Measurements from ENCODE around the gene CCDC71. TPM values are rescaled to one million over a fixed set of nuclear protein-coding genes. Genes with fewer than 3 reads are reported as not detected.

The CCDC71 gene
- total RNA-seq, 1 donor from 2014 or later, result 31.6 TPM

- Histone ChIP-seq H3K36me3 (peaks cover 74% of the 10 kb centered on the region in 2 donors), H3K27me3 (no peaks in the 10 kb centered on the region), H3K4me1 (peaks cover 15 to 19% of the 10 kb centered on the region in 2 donors), H3K4me3 (peak overlapping the region; percentile 92), H3K9me3 (no peaks in the 10 kb centered on the region), H3K27ac (peak overlapping the region; percentile 92 to 96)
- intact Hi-C loops (cut with DNase I), result no loop called here
- no peak for TF ChIP-seq CTCF (IDR thresholded peaks at IDR 0.05)
- no peak for DNase-seq (ENCODE audit: low spot score in 2 of 2)
Measured at GRCh38 chr3:49119439-49119838, 46.7 kb downstream of the CCDC71 start.

GRCh38 chr3:49119036-49119435, 47.1 kb downstream of the CCDC71 start:
- Histone ChIP-seq H3K4me3 (peak overlapping the region; percentile 92), H3K4me1 (peaks cover 15 to 19% of the 10 kb centered on the region in 2 donors), H3K27ac (peak overlapping the region; percentile 92 to 96), H3K27me3 (no peaks in the 10 kb centered on the region), H3K36me3 (peaks cover 74% of the 10 kb centered on the region in 2 donors), H3K9me3 (no peaks in the 10 kb centered on the region)
- no peak for DNase-seq (ENCODE audit: low spot score in 2 of 2)
- intact Hi-C loops (cut with DNase I), result no loop called here
- TF ChIP-seq CTCF (IDR thresholded peaks at IDR 0.05), result no peak

Other genes starting within 250 kb of the CCDC71 start
- 82.3 TPM for gene ARIH2, start 247.5 kb downstream of the CCDC71 start, total RNA-seq
- gene P4HTM, start 176.1 kb downstream of the CCDC71 start, total RNA-seq, result 71.9 TPM
- 115 TPM for gene WDR6, start 158.9 kb downstream of the CCDC71 start, total RNA-seq
- 73.1 TPM for gene DALRD3, start 147.8 kb downstream of the CCDC71 start, total RNA-seq
- 200 TPM for gene NDUFAF3, start 144.2 kb downstream of the CCDC71 start, total RNA-seq
- 101 TPM for gene IMPDH2, start 136.9 kb downstream of the CCDC71 start, total RNA-seq
- gene QRICH1, start 72.3 kb downstream of the CCDC71 start, total RNA-seq, result 129 TPM
- 588 TPM for gene QARS1, start 61.6 kb downstream of the CCDC71 start, total RNA-seq
- gene USP19, start 45.5 kb downstream of the CCDC71 start, total RNA-seq, result 37.8 TPM
- gene LAMB2, start 33.3 kb downstream of the CCDC71 start, total RNA-seq, result 1,772 TPM
- gene KLHDC8B, start 5.3 kb upstream of the CCDC71 start, total RNA-seq, result 57.5 TPM
- gene C3orf62, start 110.9 kb upstream of the CCDC71 start, total RNA-seq, result 0.43 TPM
- 94.7 TPM for gene USP4, start 173.7 kb upstream of the CCDC71 start, total RNA-seq
- gene GPX1, start 192.0 kb upstream of the CCDC71 start, total RNA-seq, result 422 TPM
- gene RHOA, start 245.6 kb upstream of the CCDC71 start, total RNA-seq, result 426 TPM
- 51.5 TPM for gene TCTA, start 246.1 kb upstream of the CCDC71 start, total RNA-seq

Data from ascending aorta (tissue), 2 donors.